Left lung (tissue), 10 donors: ENCODE data around the gene TAOK1. TPM values are rescaled to one million over a fixed set of nuclear protein-coding genes. Genes with fewer than 3 reads are reported as not detected.

Experiments
- ATAC-seq: fragments of 200-7000 bp; cut with Tn5 transposase; one replicate; pipeline ENCODE4 v1.9.1; 2020; ENCODE audit warnings: moderate library complexity
- DNase-seq, 4 donors: peaks; one replicate each; pipeline ENCODE4 v3.0.0-alpha.2; 2013 to 2020
- H3K27ac ChIP-seq, 2 donors: fragments of 200-600 bp; sonication (generic) in 1 of 2; one replicate each; pipeline versions ENCODE4 v1.5.0 to v1.8.0; 2020 to 2021
- H3K27me3 ChIP-seq, 2 donors: fragments of 200-600 bp; sonication (generic) in 1 of 2; one replicate each; pipeline versions ENCODE4 v1.5.0 to v1.8.0; 2020 to 2021
- H3K36me3 ChIP-seq, 2 donors: fragments of 200-600 bp; sonication (generic) in 1 of 2; one replicate each; pipeline versions ENCODE4 v1.5.0 to v1.8.0; 2020 to 2021
- H3K4me1 ChIP-seq, 2 donors: fragments of 200-600 bp; one replicate each; pipeline ENCODE4 v1.8.0; 2021
- H3K4me3 ChIP-seq, 2 donors: fragments of 200-600 bp; sonication (generic) in 1 of 2; one replicate each; pipeline versions ENCODE4 v1.5.0 to v1.8.0; 2020 to 2021; ENCODE audit warnings: mild to moderate bottlenecking in 1 of 2
- H3K9me3 ChIP-seq, 2 donors: fragments of 200-600 bp; sonication (generic) in 1 of 2; one replicate each; pipeline versions ENCODE4 v1.5.0 to v1.8.0; 2020 to 2021
- intact Hi-C, 2 donors: fragments of 100-400 bp; cut with DNase I; formaldehyde crosslinking; loops; one replicate each; pipeline versions ENCODE4 v1.11.2 to v1.14.2; 2022
- polyA plus RNA-seq, 6 donors: library from polyadenylated mRNA; unstranded; fragments of 120-200 nt; gene quantifications; one replicate each; pipeline ENCODE4 v1.2.1, GENCODE V29; 2013; ENCODE audit not compliant: insufficient read length in 6 of 6
- total RNA-seq, 2 donors: library from RNA; stranded (reverse); fragmentation: NEBNext Ultra II Directional; extraction: Animal tissue kit (Norgen Biotek cat#: 25700); gene quantifications; one replicate each; pipeline ENCODE4 v1.2.1, GENCODE V29; 2021
- TF ChIP-seq, protein P1 (sequence below), 2 donors: fragments of 200-600 bp; sonication (generic) in 1 of 2; IDR thresholded peaks; one replicate each; pipeline versions ENCODE4 v1.5.0 to v1.8.0; 2021; ENCODE audit warnings: antibody characterized with exemption in 2 of 2
- donor health status: DM: no; HTN: yes; CAD: no.
- donor health status: DM: no; HTN: no; CAD: no.

The TAOK1 gene
- total and polyA plus RNA-seq, 8 donors, result 43.4 to 66.0 (median 46.3) TPM

GRCh38 chr17:29442451-29442850 lies 52.3 kb downstream of the TAOK1 start:
- TF ChIP-seq, protein P1, sequence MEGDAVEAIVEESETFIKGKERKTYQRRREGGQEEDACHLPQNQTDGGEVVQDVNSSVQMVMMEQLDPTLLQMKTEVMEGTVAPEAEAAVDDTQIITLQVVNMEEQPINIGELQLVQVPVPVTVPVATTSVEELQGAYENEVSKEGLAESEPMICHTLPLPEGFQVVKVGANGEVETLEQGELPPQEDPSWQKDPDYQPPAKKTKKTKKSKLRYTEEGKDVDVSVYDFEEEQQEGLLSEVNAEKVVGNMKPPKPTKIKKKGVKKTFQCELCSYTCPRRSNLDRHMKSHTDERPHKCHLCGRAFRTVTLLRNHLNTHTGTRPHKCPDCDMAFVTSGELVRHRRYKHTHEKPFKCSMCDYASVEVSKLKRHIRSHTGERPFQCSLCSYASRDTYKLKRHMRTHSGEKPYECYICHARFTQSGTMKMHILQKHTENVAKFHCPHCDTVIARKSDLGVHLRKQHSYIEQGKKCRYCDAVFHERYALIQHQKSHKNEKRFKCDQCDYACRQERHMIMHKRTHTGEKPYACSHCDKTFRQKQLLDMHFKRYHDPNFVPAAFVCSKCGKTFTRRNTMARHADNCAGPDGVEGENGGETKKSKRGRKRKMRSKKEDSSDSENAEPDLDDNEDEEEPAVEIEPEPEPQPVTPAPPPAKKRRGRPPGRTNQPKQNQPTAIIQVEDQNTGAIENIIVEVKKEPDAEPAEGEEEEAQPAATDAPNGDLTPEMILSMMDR (IDR thresholded peaks at IDR 0.05), result no peak
- ATAC-seq (no peak), DNase-seq (no peak)
- peaks cover 0 to 11% of the 10 kb centered on the region in 2 donors for H3K36me3 ChIP-seq
- intact Hi-C loops, result no loop called here
- H3K4me1 ChIP-seq, result peaks cover 0 to 16% of the 10 kb centered on the region in 2 donors
- H3K27me3 ChIP-seq, result no peaks in the 10 kb centered on the region
- H3K27ac ChIP-seq, result no peak overlapping the region
- no peaks in the 10 kb centered on the region for H3K9me3 ChIP-seq
- no peak overlapping the region for H3K4me3 ChIP-seq

- intact Hi-C loops, result no loop called here
- Histone ChIP-seq H3K4me1 (peaks cover 0 to 16% of the 10 kb centered on the region in 2 donors), H3K27ac (no peak overlapping the region), H3K36me3 (peaks cover 0 to 11% of the 10 kb centered on the region in 2 donors), H3K4me3 (no peak overlapping the region), H3K9me3 (no peaks in the 10 kb centered on the region), H3K27me3 (no peaks in the 10 kb centered on the region)
- TF ChIP-seq, protein P1 (IDR thresholded peaks at IDR 0.05), result no peak
- ATAC-seq, result no peak
- no peak for DNase-seq
Observed at GRCh38 chr17:29443041-29443739, 53.0 kb downstream of the TAOK1 start.

DNA sequence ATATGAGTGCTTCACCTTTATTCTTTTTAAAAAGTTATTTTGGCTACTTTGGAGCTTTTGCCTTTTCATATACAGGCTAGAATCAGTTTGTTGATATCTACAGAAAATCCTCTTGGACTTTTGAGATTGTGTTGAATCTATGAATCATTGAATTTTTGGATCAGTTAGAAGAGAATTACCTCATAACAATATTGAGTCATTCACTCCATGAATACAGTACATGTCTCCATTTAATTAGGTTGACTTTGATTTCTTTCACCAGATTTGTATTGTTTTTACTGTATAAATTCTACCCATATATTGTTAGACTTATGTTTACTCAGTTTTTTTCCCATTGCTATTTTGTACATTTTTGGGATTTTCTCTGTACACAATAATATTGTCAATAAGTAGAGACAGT lies 54.4 kb downstream of the TAOK1 start:
- Histone ChIP-seq H3K4me3 (no peak overlapping the region), H3K27ac (no peak overlapping the region), H3K27me3 (no peaks in the 10 kb centered on the region), H3K4me1 (peaks cover 0 to 16% of the 10 kb centered on the region in 2 donors), H3K9me3 (no peaks in the 10 kb centered on the region), H3K36me3 (peaks cover 0 to 11% of the 10 kb centered on the region in 2 donors)
- DNase-seq (no peak), ATAC-seq (peak; percentile 41)
- TF ChIP-seq, protein P1 (IDR thresholded peaks at IDR 0.05), result no peak
- intact Hi-C loops, result no loop called here

GRCh38 chr17:29445844-29446243 lies 55.7 kb downstream of the TAOK1 start:
- no peak overlapping the region for H3K27ac ChIP-seq
- ATAC-seq, result no peak
- H3K4me3 ChIP-seq, result no peak overlapping the region
- peaks cover 0 to 7% of the 10 kb centered on the region in 2 donors for H3K36me3 ChIP-seq
- no peaks in the 10 kb centered on the region for H3K9me3 ChIP-seq
- H3K27me3 ChIP-seq, result no peaks in the 10 kb centered on the region
- TF ChIP-seq, protein P1 (IDR thresholded peaks at IDR 0.05), result no peak
- peaks cover 0 to 19% of the 10 kb centered on the region in 2 donors for H3K4me1 ChIP-seq
- DNase-seq, result no peak
- intact Hi-C loops, result no loop called here

DNA sequence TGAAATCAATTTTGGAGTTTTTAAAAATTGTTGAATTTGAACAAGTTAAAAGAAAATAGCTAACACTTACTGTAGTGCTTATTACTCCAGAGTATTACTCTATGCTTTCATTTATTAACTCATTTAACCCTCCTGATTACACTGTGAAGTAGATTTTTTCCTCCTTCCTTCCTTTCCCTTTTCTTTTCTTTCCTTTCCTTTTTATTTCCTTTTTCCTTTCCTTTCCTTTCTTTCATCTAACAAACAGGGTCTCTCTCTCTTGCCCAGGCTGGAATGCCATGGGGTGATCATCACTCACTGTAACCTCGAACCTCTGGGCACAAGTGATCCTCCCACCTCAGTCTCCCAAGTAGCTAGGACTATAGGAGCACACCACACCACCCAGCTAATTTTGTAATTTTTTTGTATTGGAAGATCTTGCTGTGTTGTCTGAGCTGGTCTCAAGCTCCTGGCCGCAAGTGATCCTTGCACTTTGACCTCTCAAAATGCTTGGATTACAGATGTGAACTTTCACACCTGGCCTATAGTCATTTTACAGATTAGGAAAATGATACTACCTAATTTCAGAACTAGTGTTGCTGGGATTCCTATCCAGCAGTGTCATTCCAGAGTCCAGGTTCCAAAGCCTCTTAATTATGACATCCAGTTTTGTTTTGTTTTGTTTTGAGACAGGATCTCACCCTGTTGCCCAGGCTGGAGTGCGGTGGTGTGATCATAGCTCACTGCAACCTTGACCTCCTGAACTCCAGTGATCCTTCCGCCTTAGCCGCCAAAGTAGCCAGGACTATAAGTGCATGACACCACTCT lies 59.9 kb downstream of the TAOK1 start:
- Histone ChIP-seq H3K4me3 (no peak overlapping the region), H3K27me3 (no peaks in the 10 kb centered on the region), H3K36me3 (peaks cover 0 to 39% of the 10 kb centered on the region in 2 donors), H3K9me3 (no peaks in the 10 kb centered on the region), H3K4me1 (peaks cover 0 to 13% of the 10 kb centered on the region in 2 donors), H3K27ac (no peak overlapping the region)
- ATAC-seq (no peak), DNase-seq (no peak)
- intact Hi-C loops, result no loop called here
- TF ChIP-seq, protein P1 (IDR thresholded peaks at IDR 0.05), result no peak
